Fibroblast of lung (primary cell): ENCODE measurements around the gene EGR4. TPM values are rescaled to one million over a fixed set of nuclear protein-coding genes. Genes with fewer than 3 reads are reported as not detected.

ENCODE experiments used
- DNase-seq, 2 donors: peaks; one replicate each; pipeline versions ENCODE4 v3.0.0 to v3.0.0-alpha.2; 2010; ENCODE audit warnings: low read depth in 2 of 2
- H2AFZ ChIP-seq: 2 replicates; pipeline ENCODE4 v1.5.1; 2012; ENCODE audit warnings: low read length, control low read depth, inconsistent platforms
- H3K27ac ChIP-seq: 2 replicates; pipeline ENCODE4 v1.5.1; 2011; ENCODE audit warnings: low read length, control low read depth; ENCODE audit not compliant: insufficient read depth
- H3K27me3 ChIP-seq: 2 replicates; pipeline ENCODE4 v1.5.1; 2011; ENCODE audit warnings: mild to moderate bottlenecking, low read length; ENCODE audit not compliant: control insufficient read depth, insufficient read depth
- H3K36me3 ChIP-seq: 2 replicates; pipeline ENCODE4 v1.5.1; 2011; ENCODE audit warnings: low read length; ENCODE audit not compliant: control insufficient read depth, insufficient read depth
- H3K4me1 ChIP-seq: 2 replicates; pipeline ENCODE4 v1.5.1; 2011; ENCODE audit warnings: low read length; ENCODE audit not compliant: control insufficient read depth, insufficient read depth; ENCODE audit errors: extremely low read depth
- H3K4me2 ChIP-seq: 2 replicates; pipeline ENCODE4 v1.5.1; 2011; ENCODE audit warnings: low read length, control low read depth; ENCODE audit not compliant: insufficient read depth; ENCODE audit errors: extremely low read depth
- H3K4me3 ChIP-seq, 4 experiments: fragments of 200-600 bp in 1 of 4; sonication (generic) in 1 of 4; replicated peaks in 1 of 4; 2 replicates each; pipeline ENCODE4 v1.5.1; 2011 to 2016; ENCODE audit warnings: low read length in 4 of 4, low read depth in 3 of 4, mild to moderate bottlenecking in 3 of 4, control low read depth in 2 of 4, inconsistent platforms in 1 of 4, mixed read lengths in 1 of 4; ENCODE audit not compliant: insufficient read depth in 1 of 4; ENCODE audit errors: control extremely low read depth in 1 of 4
- H3K79me2 ChIP-seq: 2 replicates; pipeline ENCODE4 v1.5.1; 2012; ENCODE audit warnings: mild to moderate bottlenecking, low read length, inconsistent platforms; ENCODE audit not compliant: control insufficient read depth, insufficient read depth
- H3K9ac ChIP-seq: 2 replicates; pipeline ENCODE4 v1.5.1; 2011; ENCODE audit warnings: mild to moderate bottlenecking, low read length, control low read depth; ENCODE audit not compliant: insufficient read depth
- H3K9me3 ChIP-seq: 2 replicates; pipeline ENCODE4 v1.5.1; 2012; ENCODE audit warnings: low read depth, low read length; ENCODE audit not compliant: control insufficient read depth, insufficient read depth
- H4K20me1 ChIP-seq: 2 replicates; pipeline ENCODE4 v1.5.1; 2011; ENCODE audit warnings: low read length; ENCODE audit not compliant: control insufficient read depth, insufficient read depth; ENCODE audit errors: extremely low read depth
- CTCF ChIP-seq, 2 donors: IDR thresholded peaks in 1 of 2; conservative IDR thresholded peaks in 1 of 2; 1 replicate in 1 of 2; 2 replicates in 1 of 2; pipeline ENCODE4 v1.5.1; 2011 to 2012; ENCODE audit warnings: low read length in 2 of 2, control low read depth in 1 of 2, inconsistent platforms in 1 of 2, low read depth in 1 of 2, mild to moderate bottlenecking in 1 of 2
- EZH2 ChIP-seq: IDR thresholded peaks from 2 replicates; pipeline ENCODE4 v1.5.1; 2012; ENCODE audit warnings: low read length, control low read depth, mild to moderate bottlenecking; ENCODE audit errors: missing control alignments
- polyA minus RNA-seq: library from RNA; depleted of rRNA, polyadenylated mRNA; stranded (reverse); fragments of >200 nt; gene quantifications from 2 replicates; pipeline ENCODE4 v1.2.3, GENCODE V29; 2011; ENCODE audit warnings: low replicate concordance
- polyA plus RNA-seq, 2 donors: library from polyadenylated mRNA; depleted of rRNA in 1 of 2; stranded (reverse) in 1 of 2; unstranded in 1 of 2; fragments of >200 nt; gene quantifications; 2 replicates each; pipeline ENCODE4 v1.2.1, GENCODE V29; 2011 to 2012; ENCODE audit warnings: missing spikeins in 1 of 2
- total RNA-seq: library from RNA; depleted of rRNA; stranded (reverse); fragments of >200 nt; gene quantifications from 2 replicates; pipeline ENCODE4 v1.2.1, GENCODE V29; 2014

Gene EGR4
- total RNA-seq (under 0.01 TPM in 1 of 2 replicates, not detected in the other), polyA plus RNA-seq (not detected in 2 replicates), polyA minus RNA-seq (not detected in 2 replicates)
- not detected in 2 replicates for polyA plus RNA-seq (2012)

GRCh38 chr2:73293534-73294171, at the start of gene EGR4:
EGR4 (minus strand) TSS chr2:73293548; CDS start chr2:73293317, 231 bp downstream.
- Histone ChIP-seq H3K9ac (no peak within 1 kb of the TSS), H2AFZ (no peak within 1 kb of the TSS), H3K4me2 (peak within 1 kb of the TSS; percentile 69), H3K27ac (no peak within 1 kb of the TSS), H3K36me3 (no peaks in the 10 kb centered on the region), H3K4me3 (peak within 1 kb of the TSS; percentile 22 to 48 (median 36)), H3K4me1 (no peaks in the 10 kb centered on the region), H3K79me2 (no peaks in the 10 kb centered on the region), H3K27me3 (peaks cover 54% of the 10 kb centered on the region), H4K20me1 (no peaks in the 10 kb centered on the region), H3K9me3 (no peaks in the 10 kb centered on the region)
- TF ChIP-seq CTCF (conservative IDR thresholded peaks at IDR 0.05 in 1 of 2, IDR thresholded peaks at IDR 0.05 in 1 of 2; ENCODE audit: low read depth in 1 of 2, low read length in 2 of 2): no peak
- TF ChIP-seq EZH2: peak; percentile 67
- DNase-seq: peak; percentile 69 to 72

- no peaks in the 10 kb centered on the region for H4K20me1 ChIP-seq
- no peaks in the 10 kb centered on the region for H3K4me1 ChIP-seq
- no peak overlapping the region for H3K27ac ChIP-seq
- no peaks in the 10 kb centered on the region for H3K9me3 ChIP-seq
- no peak overlapping the region for H3K4me2 ChIP-seq
- no peak overlapping the region for H3K9ac ChIP-seq
- no peak for DNase-seq
- H3K4me3 ChIP-seq: no peak overlapping the region
- H3K79me2 ChIP-seq: no peaks in the 10 kb centered on the region
- H3K27me3 ChIP-seq: no peaks in the 10 kb centered on the region
- no peak overlapping the region for H2AFZ ChIP-seq
- H3K36me3 ChIP-seq: no peaks in the 10 kb centered on the region
- no peak for TF ChIP-seq EZH2
- TF ChIP-seq CTCF (conservative IDR thresholded peaks at IDR 0.05 in 1 of 2, IDR thresholded peaks at IDR 0.05 in 1 of 2; ENCODE audit: low read depth in 1 of 2, low read length in 2 of 2): no peak
Measured at GRCh38 chr2:73341039-73341438, 47.7 kb upstream of the EGR4 start.

GRCh38 chr2:73339201-73339600, 45.9 kb upstream of the EGR4 start:
- no peaks in the 10 kb centered on the region for H3K36me3 ChIP-seq
- H2AFZ ChIP-seq: no peak overlapping the region
- no peaks in the 10 kb centered on the region for H3K27me3 ChIP-seq
- no peaks in the 10 kb centered on the region for H4K20me1 ChIP-seq
- no peak overlapping the region for H3K4me2 ChIP-seq
- TF ChIP-seq CTCF (conservative IDR thresholded peaks at IDR 0.05 in 1 of 2, IDR thresholded peaks at IDR 0.05 in 1 of 2; ENCODE audit: low read depth in 1 of 2, low read length in 2 of 2): no peak
- TF ChIP-seq EZH2: no peak
- no peak overlapping the region for H3K9ac ChIP-seq
- H3K27ac ChIP-seq: no peak overlapping the region
- H3K9me3 ChIP-seq: no peaks in the 10 kb centered on the region
- no peak overlapping the region for H3K4me3 ChIP-seq
- H3K4me1 ChIP-seq: no peaks in the 10 kb centered on the region
- H3K79me2 ChIP-seq: no peaks in the 10 kb centered on the region
- DNase-seq: no peak
